GM18507 (cell line): ENCODE results near the gene STYX.
"Not testable (repeated sequence)": the region's sequence is repeated elsewhere in the genome, so short reads cannot be mapped to it uniquely, and the experiment has no call there.

ENCODE experiments used
- DNase-seq: peaks from one replicate; pipeline ENCODE4 v3.0.0; 2011; ENCODE audit warnings: low read depth; ENCODE audit not compliant: insufficient read length; ENCODE audit errors: extremely low spot score
- FAIRE-seq: peaks from 2 replicates; lab custom pipeline; 2011; peaks lifted over from hg19 to GRCh38; lab: Jason Lieb, UNC

STYX gene

GRCh38 chr14:52723514-52724359, 6.2 kb upstream of the STYX start:
- FAIRE-seq (no peak), DNase-seq (no peak)

- FAIRE-seq (no peak), DNase-seq (no peak)
Observed at GRCh38 chr14:52724360-52724644, 5.7 kb upstream of the STYX start.

- not testable (repeated sequence) for FAIRE-seq, DNase-seq
Observed at GRCh38 chr14:52727509-52727908, 2.5 kb upstream of the STYX start.

GRCh38 chr14:52729035-52729434, 931 bp upstream of the STYX start:
- FAIRE-seq, DNase-seq: not testable (repeated sequence)

- no peak for FAIRE-seq
- no peak for DNase-seq
Observed at GRCh38 chr14:52729585-52729924, 411 bp upstream of the STYX start.

GRCh38 chr14:52730709-52731111, 744 bp downstream of the STYX start:
- no peak for DNase-seq

GRCh38 chr14:52733824-52734223, 3.9 kb downstream of the STYX start:
- DNase-seq (no peak), FAIRE-seq (no peak)

More at GRCh38 chr14:52730709-52731111, 744 bp downstream of the STYX start:
- no peak for FAIRE-seq

GRCh38 chr14:52735921-52736489, 6.0 kb downstream of the STYX start:
- FAIRE-seq (peak; percentile 15), DNase-seq (no peak)

- FAIRE-seq (no peak), DNase-seq (no peak)
Observed at GRCh38 chr14:52738409-52738808, 8.4 kb downstream of the STYX start.

GRCh38 chr14:52740751-52741150, 10.8 kb downstream of the STYX start:
- DNase-seq (no peak), FAIRE-seq (no peak)

GRCh38 chr14:52741865-52742264, 11.9 kb downstream of the STYX start:
- peak; percentile 75 for FAIRE-seq
- no peak for DNase-seq

- FAIRE-seq (no peak), DNase-seq (no peak)
Observed at GRCh38 chr14:52748647-52749292, 18.8 kb downstream of the STYX start.

GRCh38 chr14:52755607-52756316, 25.8 kb downstream of the STYX start:
- FAIRE-seq (no peak), DNase-seq (no peak)

GRCh38 chr14:52759145-52759544, 29.2 kb downstream of the STYX start:
- no peak for FAIRE-seq

GRCh38 chr14:52762923-52763322, 33.0 kb downstream of the STYX start:
- not testable (repeated sequence) for DNase-seq, FAIRE-seq

More at GRCh38 chr14:52759145-52759544, 29.2 kb downstream of the STYX start:
- no peak for DNase-seq

- peak; percentile 36 for FAIRE-seq
- no peak for DNase-seq
Observed at GRCh38 chr14:52767058-52767833, 37.3 kb downstream of the STYX start.

GRCh38 chr14:52769887-52770286, 39.9 kb downstream of the STYX start:
- no peak for DNase-seq
- no peak for FAIRE-seq

GRCh38 chr14:52776816-52777215, 46.9 kb downstream of the STYX start:
- FAIRE-seq (no peak), DNase-seq (no peak)

- FAIRE-seq (no peak), DNase-seq (no peak)
Observed at GRCh38 chr14:52778702-52779101, 48.7 kb downstream of the STYX start.
